GM13976 (cell line): ENCODE results near the gene ZNF469.

Experiments
- DNase-seq: peaks from one replicate; pipeline ENCODE4 v3.0.0; 2012; ENCODE audit warnings: low spot score
- CTCF ChIP-seq: IDR thresholded peaks from 2 replicates; pipeline ENCODE4 v1.5.1; 2012; ENCODE audit warnings: borderline replicate concordance, mild to moderate bottlenecking; ENCODE audit not compliant: insufficient read depth; ENCODE audit errors: extremely low read depth, missing control alignments, control extremely low read depth
- in situ Hi-C: fragments of 300-500 bp; cut with MboI; formaldehyde crosslinking; loops from one replicate; pipeline ENCODE4 v1.12.0; 2022; ENCODE audit warnings: low sequenced_read_pairs, mixed read lengths, inconsistent platforms; ENCODE audit not compliant: unreplicated experiment

The ZNF469 gene

GRCh38 chr16:88398170-88398873 is 15.6 kb downstream of the ZNF469 start:
- TF ChIP-seq CTCF: no peak
- in situ Hi-C loops: no loop called here
- DNase-seq: no peak

- in situ Hi-C loops: no loop called here
- no peak for DNase-seq
- no peak for TF ChIP-seq CTCF
These were observed 16.1 kb downstream of the ZNF469 start for GRCh38 chr16:88398874-88399178.

- in situ Hi-C loops: no loop called here
- TF ChIP-seq CTCF: no peak
- no peak for DNase-seq
These were observed 17.4 kb downstream of the ZNF469 start for GRCh38 chr16:88400186-88400585.

- DNase-seq: no peak
- in situ Hi-C loops: no loop called here
- no peak for TF ChIP-seq CTCF
These were observed 19.0 kb downstream of the ZNF469 start for GRCh38 chr16:88401604-88402246.

GRCh38 chr16:88402551-88403240 is 19.9 kb downstream of the ZNF469 start:
- TF ChIP-seq CTCF: no peak
- in situ Hi-C loops: no loop called here
- DNase-seq: no peak

GRCh38 chr16:88403794-88404581 is 21.2 kb downstream of the ZNF469 start:
- in situ Hi-C loops: no loop called here
- no peak for TF ChIP-seq CTCF
- no peak for DNase-seq
